Uterus (tissue), 2 donors: ENCODE results near the gene BCR.

Source experiments
- CTCF ChIP-seq, 4 experiments: fragments of 200-600 bp in 2 of 4; fragments of 450-650 bp in 2 of 4; sonication (generic) in 2 of 4; IDR thresholded peaks; one replicate each; pipeline ENCODE4 v1.5.1; 2016 to 2019; ENCODE audit warnings: antibody characterized with exemption in 4 of 4, mild to moderate bottlenecking in 2 of 4, moderate library complexity in 1 of 4
- POLR2A ChIP-seq, 2 donors: fragments of 450-650 bp; IDR thresholded peaks; one replicate each; pipeline ENCODE4 v1.6.1; 2016; ENCODE audit warnings: antibody characterized with exemption in 2 of 2, mild to moderate bottlenecking in 1 of 2, moderate library complexity in 1 of 2

GRCh38 chr22:23163665-23164064 lies 16.6 kb upstream of the BCR start:
- TF ChIP-seq POLR2A (IDR thresholded peaks at IDR 0.05) = no peak
- TF ChIP-seq CTCF (IDR thresholded peaks at IDR 0.05) = no peak
